Activated T-helper 2 cell treated with anti-CD3 and anti-CD28 coated beads, Interferon-gamma antibody, Interleukin-2, Interleukin-4, amounts not matched to agents 10 μg/mL and 5 μg/mL and 100 μg/mL, durations not matched to agents 14 hours and 24 hours and 36 hours (primary cell): ENCODE data around the gene EPHA3. TPM values are rescaled to one million over a fixed set of nuclear protein-coding genes. Genes with fewer than 3 reads are reported as not detected.

Experiments used
- DNase-seq: peaks from one replicate; pipeline ENCODE4 v3.0.0; 2021; ENCODE audit warnings: low spot score
- H3K27ac Mint-ChIP-seq: one replicate; pipeline ENCODE4 v1.8.0; 2021; ENCODE audit warnings: mixed read lengths
- H3K27me3 Mint-ChIP-seq: one replicate; pipeline ENCODE4 v1.8.0; 2021; ENCODE audit warnings: low read depth, mixed read lengths
- H3K36me3 Mint-ChIP-seq: one replicate; pipeline ENCODE4 v1.8.0; 2021; ENCODE audit warnings: low read depth, mixed read lengths
- H3K4me1 Mint-ChIP-seq: one replicate; pipeline ENCODE4 v1.8.0; 2021; ENCODE audit warnings: low read depth, mixed read lengths
- H3K4me3 Mint-ChIP-seq: one replicate; pipeline ENCODE4 v1.8.0; 2021; ENCODE audit warnings: low read depth, mild to moderate bottlenecking, moderate library complexity, mixed read lengths
- H3K9me3 Mint-ChIP-seq: one replicate; pipeline ENCODE4 v1.8.0; 2021; ENCODE audit warnings: mixed read lengths
- intact Hi-C: fragments of 100-400 bp; cut with micrococcal nuclease; formaldehyde crosslinking; loops from one replicate; pipeline ENCODE4 v1.15.1; 2023
- total RNA-seq: library from RNA; stranded (reverse); gene quantifications from 2 replicates; pipeline ENCODE4 v1.2.3, GENCODE V29; 2022

The EPHA3 gene
- total RNA-seq, 1 donor from 2014 or later: not detected

DNA sequence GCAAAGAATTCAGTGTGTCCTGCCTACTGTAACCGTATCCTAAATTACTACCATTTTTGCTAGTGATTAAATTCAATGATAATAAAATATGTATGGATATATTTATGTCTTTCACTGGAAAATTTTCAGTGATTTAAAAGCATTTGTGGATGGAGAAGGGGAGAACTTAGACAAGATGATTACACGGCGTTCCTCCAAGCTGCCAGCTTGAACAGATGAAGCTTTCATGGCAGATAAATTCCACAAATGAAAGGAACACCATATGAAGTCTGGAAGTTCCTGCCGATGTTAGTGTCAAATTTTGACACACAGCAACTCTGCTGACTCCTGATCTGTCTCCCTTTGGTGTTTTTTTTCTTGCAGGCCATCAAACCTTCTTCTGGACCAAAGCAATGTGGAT lies 364.7 kb downstream of the EPHA3 start:
- no peaks in the 10 kb centered on the region for H3K4me1 Mint-ChIP-seq
- intact Hi-C loops: no loop called here

DNA sequence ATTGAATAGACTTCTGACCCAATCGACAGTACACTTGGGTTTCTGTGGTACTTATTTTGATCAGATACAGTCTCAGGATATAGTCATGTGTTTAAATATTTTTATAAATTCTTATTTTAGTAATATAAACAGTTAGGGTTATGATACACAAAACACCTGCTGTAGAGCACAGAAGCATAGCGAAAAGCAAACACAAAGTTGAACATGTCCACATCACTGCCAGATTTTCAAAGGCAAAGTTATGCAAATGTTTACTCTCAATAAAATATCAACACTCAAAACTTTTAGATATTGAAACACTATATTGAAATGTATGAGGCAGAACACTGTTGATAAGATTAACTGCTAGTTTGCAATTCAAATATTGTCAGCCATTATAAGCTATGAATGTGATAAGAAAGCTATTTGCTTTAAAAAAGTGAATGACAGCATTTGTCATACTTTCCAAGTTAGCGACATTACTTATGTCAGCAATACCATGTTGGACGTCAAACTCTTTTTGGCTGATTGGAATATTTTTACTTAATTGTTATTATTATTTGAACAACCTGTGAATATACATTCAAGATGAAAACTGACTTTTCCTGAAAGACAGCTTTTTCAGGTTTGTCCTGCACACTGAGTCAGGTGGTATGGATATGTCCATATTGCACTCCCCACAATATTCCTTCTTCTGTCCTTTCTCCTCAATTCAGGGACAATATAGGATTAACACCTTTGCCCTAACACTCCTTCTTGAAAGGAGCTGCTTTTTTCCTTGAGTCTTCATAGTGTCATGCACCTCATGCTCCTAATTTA lies 367.1 kb downstream of the EPHA3 start:
- H3K27ac Mint-ChIP-seq: no peak overlapping the region
- no peaks in the 10 kb centered on the region for H3K36me3 Mint-ChIP-seq
- H3K4me3 Mint-ChIP-seq: no peak overlapping the region
- H3K4me1 Mint-ChIP-seq: no peaks in the 10 kb centered on the region
- no peaks in the 10 kb centered on the region for H3K27me3 Mint-ChIP-seq
- no peak for DNase-seq
- intact Hi-C loops: no loop called here
- H3K9me3 Mint-ChIP-seq: peaks cover 22% of the 10 kb centered on the region

More for the DNA sequence above, 364.7 kb downstream of the EPHA3 start:
- Mint-ChIP-seq H3K36me3 (no peaks in the 10 kb centered on the region), H3K9me3 (peaks cover 21% of the 10 kb centered on the region), H3K27me3 (no peaks in the 10 kb centered on the region), H3K4me3 (no peak overlapping the region), H3K27ac (no peak overlapping the region)
- DNase-seq: no peak

DNA sequence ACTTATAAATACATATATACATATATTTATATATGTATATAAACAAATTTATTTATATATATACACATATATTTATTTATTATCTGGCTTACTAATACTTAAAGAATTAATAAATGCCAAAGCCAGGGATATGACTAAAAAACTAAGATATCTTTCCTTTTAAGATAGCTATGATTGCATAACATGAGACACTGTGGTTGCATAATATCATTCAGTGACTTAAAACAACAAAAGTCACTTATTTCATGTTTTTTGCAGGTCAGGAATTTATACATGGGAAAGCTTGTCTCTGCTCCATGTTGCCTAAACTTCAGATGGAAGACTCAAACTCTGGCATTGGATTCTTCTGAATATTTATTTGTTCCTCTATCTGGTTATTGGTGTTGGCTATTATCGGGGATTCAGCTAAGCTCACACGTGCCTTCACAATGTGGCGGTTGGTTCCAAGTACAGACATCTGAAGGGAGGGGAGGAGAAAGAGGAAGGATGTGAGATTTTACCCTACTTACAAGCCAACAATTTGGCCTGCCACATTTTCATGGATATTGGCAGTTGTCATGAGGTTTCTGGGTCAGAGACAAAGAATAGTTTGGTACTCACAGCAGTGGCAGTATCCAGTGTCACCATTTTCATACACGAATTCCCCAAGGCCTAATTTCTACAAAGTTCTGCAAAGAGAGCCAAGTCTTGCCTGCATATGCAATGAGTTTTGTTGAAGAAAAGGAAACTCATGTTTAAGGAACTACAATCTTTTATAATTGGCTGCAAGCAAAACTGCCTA lies 381.6 kb downstream of the EPHA3 start:
- peaks cover 29% of the 10 kb centered on the region for H3K9me3 Mint-ChIP-seq
- H3K27me3 Mint-ChIP-seq: no peaks in the 10 kb centered on the region
- intact Hi-C loops: no loop called here
- no peaks in the 10 kb centered on the region for H3K4me1 Mint-ChIP-seq
- H3K36me3 Mint-ChIP-seq: no peaks in the 10 kb centered on the region
- no peak overlapping the region for H3K4me3 Mint-ChIP-seq
- H3K27ac Mint-ChIP-seq: no peak overlapping the region
- no peak for DNase-seq

DNA sequence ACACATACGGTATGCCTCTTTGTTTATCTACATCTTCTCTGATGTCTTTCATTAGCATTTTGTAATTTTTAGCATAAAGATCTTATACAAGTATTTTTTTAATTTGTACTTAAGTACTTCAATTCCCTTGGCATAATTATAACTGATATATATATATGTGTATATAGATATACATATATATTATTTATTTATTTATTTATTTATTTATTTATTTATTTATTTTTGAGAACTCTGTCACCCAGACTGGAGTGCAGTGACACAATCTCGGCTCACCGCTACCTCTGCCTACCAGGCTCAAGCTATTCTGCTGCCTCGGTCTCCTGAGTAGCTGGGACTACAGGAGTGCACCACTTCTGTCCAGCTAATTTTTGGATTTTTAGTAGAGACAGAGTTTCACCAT lies 382.7 kb downstream of the EPHA3 start:
- no peaks in the 10 kb centered on the region for H3K4me1 Mint-ChIP-seq
- no peaks in the 10 kb centered on the region for H3K27me3 Mint-ChIP-seq
- peaks cover 21% of the 10 kb centered on the region for H3K9me3 Mint-ChIP-seq
- intact Hi-C loops: no loop called here
- H3K36me3 Mint-ChIP-seq: no peaks in the 10 kb centered on the region
- DNase-seq: no peak
- H3K27ac Mint-ChIP-seq: no peak overlapping the region
- no peak overlapping the region for H3K4me3 Mint-ChIP-seq

DNA sequence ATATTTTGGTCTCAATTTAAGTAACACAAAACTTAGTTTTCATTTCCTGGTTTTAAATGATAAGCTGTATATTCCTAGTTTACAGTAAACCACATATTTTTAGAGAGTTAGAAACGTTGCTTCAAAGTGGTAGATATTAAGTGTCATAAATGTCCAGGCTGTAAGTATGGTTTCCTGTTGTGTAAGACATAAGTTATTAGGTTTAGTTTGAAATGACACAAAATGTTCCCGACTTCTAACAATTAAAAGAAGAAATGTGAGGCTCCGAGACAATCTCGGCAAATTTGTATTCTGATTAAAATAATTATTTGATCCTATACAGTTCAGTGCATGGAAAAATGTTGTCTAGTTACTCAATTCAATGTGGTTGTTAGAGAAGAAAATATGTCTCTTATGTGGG lies 387.3 kb downstream of the EPHA3 start:
- no peak overlapping the region for H3K27ac Mint-ChIP-seq

DNA sequence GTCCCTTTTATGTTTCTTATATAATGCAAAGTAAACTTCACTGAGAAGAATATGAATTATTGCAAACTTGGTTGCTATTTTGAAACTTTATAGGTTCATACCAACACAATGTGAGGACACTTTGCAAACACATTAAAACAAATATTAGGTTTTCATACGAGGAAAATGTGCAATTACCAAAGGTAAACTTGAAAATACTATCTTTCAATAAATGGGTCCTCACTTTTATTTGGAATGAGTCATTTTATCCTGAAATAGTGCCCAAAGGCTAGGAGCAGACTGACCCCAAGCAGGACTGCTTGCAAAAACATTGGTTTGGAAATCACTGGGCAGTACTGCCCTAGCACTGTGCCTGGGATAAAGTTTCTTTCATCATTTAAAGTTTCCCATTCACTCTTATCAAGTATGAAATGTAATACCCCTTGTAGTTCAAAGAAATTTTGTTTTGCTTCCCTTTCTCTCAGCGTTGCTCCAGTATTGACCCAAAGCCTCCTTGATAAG lies 396.5 kb downstream of the EPHA3 start:
- H3K27ac Mint-ChIP-seq: no peak overlapping the region
- H3K4me3 Mint-ChIP-seq: no peak overlapping the region
- no peaks in the 10 kb centered on the region for H3K4me1 Mint-ChIP-seq
- H3K36me3 Mint-ChIP-seq: no peaks in the 10 kb centered on the region
- intact Hi-C loops: no loop called here
- no peaks in the 10 kb centered on the region for H3K27me3 Mint-ChIP-seq
- DNase-seq: no peak
- peaks cover 34% of the 10 kb centered on the region for H3K9me3 Mint-ChIP-seq

More for the DNA sequence above, 387.3 kb downstream of the EPHA3 start:
- Mint-ChIP-seq H3K9me3 (peaks cover 13% of the 10 kb centered on the region), H3K4me3 (no peak overlapping the region), H3K36me3 (no peaks in the 10 kb centered on the region), H3K4me1 (no peaks in the 10 kb centered on the region), H3K27me3 (no peaks in the 10 kb centered on the region)
- intact Hi-C loops: no loop called here
- no peak for DNase-seq

DNA sequence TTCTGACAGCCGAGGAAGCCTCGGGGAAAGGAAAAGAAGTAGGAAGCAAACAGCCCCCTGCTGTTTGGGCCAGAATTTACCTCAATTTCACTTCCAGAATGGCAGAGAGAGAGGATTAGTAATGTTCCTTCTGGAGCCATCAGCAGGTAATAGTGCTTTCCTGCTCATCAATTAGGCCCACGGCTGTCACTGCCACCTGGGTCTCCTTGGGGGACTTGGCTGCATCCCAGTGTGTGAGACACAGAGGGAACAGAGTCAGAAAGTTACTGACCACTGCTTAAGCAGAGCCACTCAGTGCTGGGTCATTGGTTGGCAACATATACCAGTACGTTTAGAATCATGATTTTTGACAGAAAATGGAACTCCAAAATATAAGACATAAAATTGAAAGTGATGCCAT lies 397.0 kb downstream of the EPHA3 start:
- intact Hi-C loops: no loop called here
- no peak for DNase-seq
- Mint-ChIP-seq H3K9me3 (peaks cover 34% of the 10 kb centered on the region), H3K27me3 (no peaks in the 10 kb centered on the region), H3K27ac (no peak overlapping the region), H3K36me3 (no peaks in the 10 kb centered on the region), H3K4me3 (no peak overlapping the region), H3K4me1 (no peaks in the 10 kb centered on the region)

DNA sequence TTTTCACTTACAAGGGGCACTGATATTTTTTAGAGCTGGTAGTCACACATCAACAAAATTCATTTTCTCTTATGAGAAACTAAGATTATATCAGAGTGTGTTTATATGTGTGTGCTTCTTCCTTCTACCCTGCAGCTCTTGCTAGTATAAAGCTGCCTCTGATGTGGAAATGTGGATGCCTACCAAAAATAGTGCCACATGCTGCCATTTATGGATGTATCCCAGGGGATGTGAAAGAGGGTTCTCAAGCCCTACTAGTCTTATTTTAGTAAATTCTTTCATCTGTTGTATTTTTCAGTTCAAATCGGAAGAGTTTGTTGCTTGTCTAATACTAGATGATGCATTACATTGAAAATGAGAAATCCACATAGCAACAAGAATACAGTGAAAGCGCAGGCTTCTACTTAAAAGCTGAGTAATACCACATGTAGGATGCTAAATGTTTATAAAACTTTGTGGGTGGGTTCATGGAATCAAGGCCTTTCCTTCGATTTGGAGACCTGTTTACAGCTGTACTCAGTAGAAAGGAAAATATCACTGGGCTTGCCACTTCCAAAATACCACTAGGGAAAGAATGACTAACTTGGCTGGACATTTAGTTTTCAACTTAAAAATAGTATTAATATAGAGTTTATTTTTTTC lies 399.2 kb downstream of the EPHA3 start:
- no peaks in the 10 kb centered on the region for H3K27me3 Mint-ChIP-seq
- no peaks in the 10 kb centered on the region for H3K4me1 Mint-ChIP-seq
- intact Hi-C loops: no loop called here
- peaks cover 33% of the 10 kb centered on the region for H3K9me3 Mint-ChIP-seq
- H3K36me3 Mint-ChIP-seq: no peaks in the 10 kb centered on the region
- DNase-seq: no peak
- H3K4me3 Mint-ChIP-seq: no peak overlapping the region
- H3K27ac Mint-ChIP-seq: no peak overlapping the region

DNA sequence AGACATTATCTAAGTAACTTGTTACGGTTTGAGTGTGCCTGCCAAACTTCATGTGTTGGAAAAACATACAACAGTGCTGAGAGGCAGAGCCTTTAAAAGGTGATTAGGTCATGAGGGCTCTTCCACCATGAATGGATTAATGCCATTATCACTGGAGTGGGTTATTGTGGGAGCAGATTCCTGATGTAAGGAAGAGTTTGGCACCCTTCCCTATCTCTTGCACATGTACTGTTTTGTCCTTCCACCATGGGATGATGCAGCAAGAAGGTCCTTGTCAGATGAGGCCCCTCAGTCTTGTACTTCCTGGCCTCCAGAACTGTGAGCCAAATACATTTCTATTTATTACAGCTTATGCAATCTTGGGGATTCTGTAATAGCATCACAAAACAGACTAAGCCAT lies 413.9 kb downstream of the EPHA3 start:
- H3K27me3 Mint-ChIP-seq: no peaks in the 10 kb centered on the region
- peaks cover 22% of the 10 kb centered on the region for H3K9me3 Mint-ChIP-seq
- no peak overlapping the region for H3K4me3 Mint-ChIP-seq

DNA sequence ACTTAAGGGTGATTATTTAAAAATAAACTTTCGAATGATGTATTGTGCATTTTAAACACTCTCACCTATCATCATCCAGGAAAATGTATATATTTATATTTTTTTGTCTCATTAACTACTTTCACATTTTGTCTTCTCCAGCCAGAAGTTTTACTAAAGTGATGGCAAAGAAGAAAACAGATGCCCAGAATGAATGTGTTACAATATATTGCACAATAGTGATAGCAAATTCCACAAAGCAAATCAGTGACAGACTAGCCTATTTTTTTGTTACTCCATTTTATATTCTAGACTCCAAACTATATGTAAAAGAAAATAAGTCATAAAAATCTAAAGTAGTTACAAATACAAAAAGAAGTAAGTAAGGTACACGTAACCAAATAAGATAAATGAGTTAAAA lies 414.7 kb downstream of the EPHA3 start:
- H3K4me3 Mint-ChIP-seq: no peak overlapping the region
- H3K9me3 Mint-ChIP-seq: peaks cover 27% of the 10 kb centered on the region
- H3K27ac Mint-ChIP-seq: no peak overlapping the region
- intact Hi-C loops: no loop called here
- DNase-seq: no peak
- H3K4me1 Mint-ChIP-seq: no peaks in the 10 kb centered on the region
- H3K36me3 Mint-ChIP-seq: no peaks in the 10 kb centered on the region
- no peaks in the 10 kb centered on the region for H3K27me3 Mint-ChIP-seq

More for the DNA sequence above, 413.9 kb downstream of the EPHA3 start:
- intact Hi-C loops: no loop called here
- DNase-seq: no peak
- Mint-ChIP-seq H3K27ac (no peak overlapping the region), H3K36me3 (no peaks in the 10 kb centered on the region), H3K4me1 (no peaks in the 10 kb centered on the region)

DNA sequence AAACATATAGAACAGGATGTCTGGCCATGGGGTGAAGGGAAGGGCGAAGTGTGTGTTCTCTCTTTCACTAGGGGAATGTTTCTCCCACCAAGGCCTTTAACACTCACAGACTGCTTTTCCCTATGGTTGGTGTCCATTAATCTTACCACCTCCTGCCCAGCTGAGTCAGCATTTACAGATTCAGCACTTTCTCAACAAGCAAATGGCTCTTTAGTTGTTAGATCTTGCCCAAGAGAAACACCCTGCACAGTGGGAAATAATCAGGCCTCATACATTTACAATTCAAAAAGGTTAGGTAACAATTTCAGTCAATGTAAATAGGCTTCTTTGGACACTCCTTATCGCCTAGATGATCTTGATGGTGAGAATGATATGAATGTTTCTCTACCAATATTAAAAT lies 418.2 kb downstream of the EPHA3 start:
- intact Hi-C loops: no loop called here
- H3K27ac Mint-ChIP-seq: no peak overlapping the region
- H3K27me3 Mint-ChIP-seq: no peaks in the 10 kb centered on the region
- no peak for DNase-seq
- no peak overlapping the region for H3K4me3 Mint-ChIP-seq
- no peaks in the 10 kb centered on the region for H3K36me3 Mint-ChIP-seq
- H3K4me1 Mint-ChIP-seq: no peaks in the 10 kb centered on the region
- H3K9me3 Mint-ChIP-seq: peaks cover 24% of the 10 kb centered on the region

DNA sequence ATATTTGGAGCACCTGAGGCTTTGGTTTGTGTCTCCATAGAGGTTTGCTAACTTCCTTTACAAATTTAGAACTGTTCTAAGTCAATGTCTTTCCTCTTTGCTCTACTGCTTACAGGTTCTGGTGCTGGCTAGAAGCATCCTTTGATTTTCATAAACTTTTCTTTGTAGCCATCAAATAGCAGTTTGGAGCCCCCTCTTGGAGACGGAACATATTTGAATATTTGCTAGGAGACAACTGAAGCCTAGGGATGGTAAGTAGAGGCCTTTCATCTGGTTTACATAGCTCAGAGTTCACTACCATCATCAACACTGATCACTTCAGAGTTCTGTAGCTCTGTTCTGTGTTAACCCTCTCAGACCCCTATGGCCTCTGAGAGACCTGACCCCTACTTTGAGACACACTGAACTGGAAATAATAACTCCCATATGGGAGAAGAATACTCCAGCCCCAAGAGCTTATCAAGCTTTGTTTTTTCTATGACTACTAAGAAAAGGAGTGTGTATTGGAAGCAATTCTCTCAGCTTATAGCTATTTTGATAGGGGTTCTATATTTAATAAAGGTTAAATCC lies 420.4 kb downstream of the EPHA3 start:
- no peak for DNase-seq
- Mint-ChIP-seq H3K9me3 (peaks cover 21% of the 10 kb centered on the region), H3K4me1 (no peaks in the 10 kb centered on the region), H3K27ac (no peak overlapping the region), H3K36me3 (no peaks in the 10 kb centered on the region), H3K4me3 (no peak overlapping the region), H3K27me3 (no peaks in the 10 kb centered on the region)
- intact Hi-C loops: no loop called here
